ENCODE results near the gene ANKRD13D. TPM values are rescaled to one million over a fixed set of nuclear protein-coding genes. Genes with fewer than 3 reads are reported as not detected.

The ANKRD13D gene
- total RNA-seq, 1 donor from 2014 or later: 40.8 TPM

DNA sequence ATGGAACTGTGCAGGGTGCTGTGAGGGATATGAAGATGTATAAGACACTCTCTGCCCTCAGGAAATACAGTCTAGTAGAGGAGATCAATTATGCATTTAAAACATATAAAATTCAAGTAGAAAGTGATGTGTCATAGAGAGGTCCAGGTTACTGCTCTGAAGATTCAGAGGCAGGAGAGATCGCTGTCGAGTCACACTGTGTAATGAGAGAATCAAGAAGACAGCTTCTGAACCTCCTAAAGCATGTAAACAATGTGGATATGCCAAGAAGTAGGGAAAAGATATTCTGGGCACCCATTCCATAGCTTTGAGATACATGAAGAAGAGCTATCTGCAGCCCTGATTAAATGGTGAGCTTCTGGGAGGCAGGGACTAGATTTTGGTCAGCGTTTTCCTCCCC is 30.9 kb downstream of the ANKRD13D start:
- H3K4me1 Mint-ChIP-seq (ENCODE audit: low read depth, unreplicated experiment): no peaks in the 10 kb centered on the region
- Histone ChIP-seq H3K27ac (ENCODE audit: low read depth, low read length) (no peak overlapping the region), H3K79me2 (ENCODE audit: insufficient read depth, low read length) (no peaks in the 10 kb centered on the region), H3K9ac (ENCODE audit: low read length) (no peak overlapping the region), H2AFZ (ENCODE audit: low read depth, low read length) (no peak overlapping the region), H3K4me2 (ENCODE audit: low read length) (no peak overlapping the region), H3K36me3 (ENCODE audit: insufficient read depth, low read length) (no peaks in the 10 kb centered on the region), H3K4me1 (ENCODE audit: insufficient read depth, low read length) (peaks cover 5% of the 10 kb centered on the region), H3K9me3 (ENCODE audit: insufficient read depth, low read depth, low read length) (no peaks in the 10 kb centered on the region), H4K20me1 (ENCODE audit: insufficient read depth, low read length) (no peaks in the 10 kb centered on the region), H3K27me3 (ENCODE audit: insufficient read depth, low read length) (no peaks in the 10 kb centered on the region), H3K4me3 (ENCODE audit: insufficient read depth, low read depth, low read length) (no peak overlapping the region)
- peaks cover 7% of the 10 kb centered on the region for H3K36me3 Mint-ChIP-seq (ENCODE audit: low read depth, unreplicated experiment)
- FAIRE-seq (no peak), DNase-seq (ENCODE audit: low read depth) (no peak)
- peaks cover 5% of the 10 kb centered on the region for H3K27me3 Mint-ChIP-seq (ENCODE audit: low read depth, unreplicated experiment)
- H3K9me3 Mint-ChIP-seq (ENCODE audit: unreplicated experiment): no peaks in the 10 kb centered on the region
- TF ChIP-seq EZH2 (IDR thresholded peaks at IDR 0.05; ENCODE audit: insufficient read depth, low read length): no peak
- no peak for TF ChIP-seq CTCF (IDR thresholded peaks at IDR 0.05; ENCODE audit: insufficient read depth, low read depth, low read length)
- H3K4me3 Mint-ChIP-seq (ENCODE audit: unreplicated experiment): no peak overlapping the region
- no peak overlapping the region for H3K27ac Mint-ChIP-seq (ENCODE audit: unreplicated experiment)

GRCh38 chr11:67320691-67321090 is 31.6 kb downstream of the ANKRD13D start:
- no peak for DNase-seq (ENCODE audit: low read depth)
- Mint-ChIP-seq H3K4me3 (ENCODE audit: unreplicated experiment) (no peak overlapping the region), H3K4me1 (ENCODE audit: low read depth, unreplicated experiment) (no peaks in the 10 kb centered on the region), H3K27ac (ENCODE audit: unreplicated experiment) (no peak overlapping the region), H3K36me3 (ENCODE audit: low read depth, unreplicated experiment) (peaks cover 7% of the 10 kb centered on the region), H3K27me3 (ENCODE audit: low read depth, unreplicated experiment) (peaks cover 5% of the 10 kb centered on the region), H3K9me3 (ENCODE audit: unreplicated experiment) (no peaks in the 10 kb centered on the region)
- Histone ChIP-seq H3K9me3 (ENCODE audit: insufficient read depth, low read depth, low read length) (no peaks in the 10 kb centered on the region), H3K4me3 (ENCODE audit: insufficient read depth, low read depth, low read length) (no peak overlapping the region), H3K27ac (ENCODE audit: low read depth, low read length) (no peak overlapping the region), H3K36me3 (ENCODE audit: insufficient read depth, low read length) (no peaks in the 10 kb centered on the region), H3K79me2 (ENCODE audit: insufficient read depth, low read length) (no peaks in the 10 kb centered on the region), H3K4me2 (ENCODE audit: low read length) (no peak overlapping the region), H4K20me1 (ENCODE audit: insufficient read depth, low read length) (no peaks in the 10 kb centered on the region), H3K9ac (ENCODE audit: low read length) (no peak overlapping the region), H3K27me3 (ENCODE audit: insufficient read depth, low read length) (no peaks in the 10 kb centered on the region), H3K4me1 (ENCODE audit: insufficient read depth, low read length) (peaks cover 5% of the 10 kb centered on the region), H2AFZ (ENCODE audit: low read depth, low read length) (no peak overlapping the region)
- no peak for FAIRE-seq
- TF ChIP-seq CTCF (IDR thresholded peaks at IDR 0.05; ENCODE audit: insufficient read depth, low read depth, low read length): no peak

DNA sequence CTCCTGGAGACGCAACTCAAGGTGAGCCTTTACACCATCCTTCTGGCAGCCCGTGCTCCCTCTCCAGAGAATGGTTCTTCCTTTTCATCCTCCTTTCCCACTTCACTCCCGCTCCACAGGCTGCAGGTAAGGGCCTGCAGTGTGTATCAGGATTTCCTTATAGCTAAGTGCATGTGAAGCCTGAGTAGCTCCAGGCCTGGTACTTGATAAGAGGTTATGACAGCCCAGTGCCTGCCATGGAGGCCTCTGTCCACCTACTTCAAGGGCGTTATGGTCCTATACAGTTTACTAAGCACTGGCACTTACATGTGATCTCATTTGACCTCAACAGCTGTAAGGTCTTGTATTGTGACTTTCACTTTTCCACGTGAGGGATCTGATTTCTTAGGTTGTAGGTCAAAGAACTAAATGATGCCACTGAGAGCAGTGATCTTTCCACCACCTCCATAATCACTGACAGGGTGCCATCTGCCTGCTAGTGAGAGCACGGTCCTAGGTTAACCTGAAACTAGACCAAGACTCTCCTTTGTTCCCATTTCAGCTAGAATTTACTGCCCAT is 32.3 kb downstream of the ANKRD13D start:
- Mint-ChIP-seq H3K27me3 (ENCODE audit: low read depth, unreplicated experiment) (peaks cover 5% of the 10 kb centered on the region), H3K9me3 (ENCODE audit: unreplicated experiment) (no peaks in the 10 kb centered on the region), H3K4me3 (ENCODE audit: unreplicated experiment) (no peak overlapping the region), H3K4me1 (ENCODE audit: low read depth, unreplicated experiment) (no peaks in the 10 kb centered on the region), H3K36me3 (ENCODE audit: low read depth, unreplicated experiment) (peaks cover 9% of the 10 kb centered on the region), H3K27ac (ENCODE audit: unreplicated experiment) (no peak overlapping the region)
- DNase-seq (ENCODE audit: low read depth): no peak
- no peak overlapping the region for H3K4me2 ChIP-seq (ENCODE audit: low read length)
- no peaks in the 10 kb centered on the region for H3K9me3 ChIP-seq (ENCODE audit: insufficient read depth, low read depth, low read length)
- TF ChIP-seq CTCF (IDR thresholded peaks at IDR 0.05; ENCODE audit: insufficient read depth, low read depth, low read length) (no peak), EZH2 (IDR thresholded peaks at IDR 0.05; ENCODE audit: insufficient read depth, low read length) (no peak)
- H3K4me3 ChIP-seq (ENCODE audit: insufficient read depth, low read depth, low read length): no peak overlapping the region
- H3K79me2 ChIP-seq (ENCODE audit: insufficient read depth, low read length): no peaks in the 10 kb centered on the region
- FAIRE-seq: no peak
- no peak overlapping the region for H3K9ac ChIP-seq (ENCODE audit: low read length)
- no peaks in the 10 kb centered on the region for H4K20me1 ChIP-seq (ENCODE audit: insufficient read depth, low read length)
- no peaks in the 10 kb centered on the region for H3K36me3 ChIP-seq (ENCODE audit: insufficient read depth, low read length)
- no peak overlapping the region for H2AFZ ChIP-seq (ENCODE audit: low read depth, low read length)
- no peak overlapping the region for H3K27ac ChIP-seq (ENCODE audit: low read depth, low read length)
- no peaks in the 10 kb centered on the region for H3K27me3 ChIP-seq (ENCODE audit: insufficient read depth, low read length)
- H3K4me1 ChIP-seq (ENCODE audit: insufficient read depth, low read length): peaks cover 5% of the 10 kb centered on the region

All from astrocyte (in vitro differentiated cells and primary cell).